Lower leg skin (tissue), 4 donors: ENCODE data around the gene PML. TPM values are rescaled to one million over a fixed set of nuclear protein-coding genes. Genes with fewer than 3 reads are reported as not detected.
A peak's percentile ranks its signal among the peaks of the same experiment; 100 is the strongest.

ENCODE experiments used
- DNase-seq, 2 donors: peaks; one replicate each; pipeline ENCODE4 v3.0.0-alpha.2; 2019; ENCODE audit warnings: low spot score in 2 of 2
- H3K4me3 ChIP-seq: fragments of 200-600 bp; sonication (generic); 2 replicates; pipeline ENCODE4 v1.5.1; 2017; ENCODE audit warnings: mild to moderate bottlenecking, low read depth; ENCODE audit not compliant: poor library complexity, severe bottlenecking
- CTCF ChIP-seq, 3 donors: fragments of 450-650 bp; IDR thresholded peaks; one replicate each; pipeline ENCODE4 v1.5.1; 2016; ENCODE audit warnings: antibody characterized with exemption in 3 of 3, mild to moderate bottlenecking in 3 of 3, moderate library complexity in 2 of 3
- POLR2A ChIP-seq, 2 donors: fragments of 450-650 bp; IDR thresholded peaks; one replicate each; pipeline ENCODE4 v1.6.1; 2016 to 2017; ENCODE audit warnings: antibody characterized with exemption in 2 of 2, mild to moderate bottlenecking in 1 of 2, moderate library complexity in 1 of 2
- WGBS, 2 donors: methylation state at CpG; one replicate each; pipeline ENCODE4 v1.1.5; 2018; 5-methylcytosine and 5-hydroxymethylcytosine counted together
- intact Hi-C: fragments of 100-400 bp; cut with DNase I; formaldehyde crosslinking; loops from one replicate; pipeline ENCODE4 v1.15.0; 2023; ENCODE audit warnings: low total_unique reads
- total RNA-seq, 4 donors: library from RNA; depleted of rRNA; stranded (reverse); fragments of >200 nt; gene quantifications; one replicate each; pipeline ENCODE4 v1.1.0, GENCODE V29; 2016

The PML gene
- total RNA-seq, 4 donors from 2014 or later: 48.5 to 73.7 (median 60.3) TPM

DNA sequence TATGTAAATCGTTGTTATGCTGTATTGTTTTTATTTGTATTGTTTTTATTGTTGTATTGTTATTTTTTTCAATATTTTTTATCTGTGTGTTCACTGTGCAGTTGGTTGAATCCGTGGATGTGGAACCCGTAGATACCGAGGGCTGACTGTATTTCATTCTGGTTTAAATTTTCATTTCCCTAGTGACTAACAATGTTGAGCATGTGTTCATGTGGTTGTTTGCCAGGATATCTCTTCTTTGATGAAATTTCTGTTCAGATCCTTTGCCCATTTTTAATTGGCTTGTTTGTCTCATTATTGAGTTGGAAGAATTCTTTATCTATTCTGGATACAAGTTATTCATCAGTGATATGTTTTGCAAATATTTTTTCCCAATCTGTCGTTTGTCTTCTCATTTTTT is 32.1 kb upstream of the PML start:
- peak in 1 of 2 donors; percentile 13 for DNase-seq
- no peak for TF ChIP-seq POLR2A (IDR thresholded peaks at IDR 0.05)
- WGBS, 2 donors: 70% methylated on average over 5 of the region's 5 CpGs
- intact Hi-C loops: loop anchor here (10.0 kb wide), 1 partner anchor 362 kb away; no protein-coding TSS in a partner anchor
- no peak overlapping the region for H3K4me3 ChIP-seq

DNA sequence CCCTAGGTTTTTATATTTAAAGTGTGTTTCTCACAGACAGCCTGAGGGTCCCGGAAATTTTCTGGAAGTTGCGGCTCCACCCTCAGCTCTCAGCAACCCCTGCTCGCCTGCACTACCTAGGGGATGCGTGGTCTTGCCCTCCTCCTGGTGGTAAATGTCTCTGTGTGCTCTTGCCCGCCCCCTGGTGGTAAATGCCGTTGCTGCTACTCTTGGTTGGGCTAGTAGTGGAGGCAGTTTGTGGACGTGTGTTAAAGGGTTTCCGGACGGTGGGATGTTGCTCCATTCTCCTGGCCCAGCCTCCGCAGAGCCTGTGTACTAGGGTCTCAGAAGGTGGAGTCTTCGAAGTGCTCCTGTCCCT is 29.8 kb upstream of the PML start:
- TF ChIP-seq POLR2A (IDR thresholded peaks at IDR 0.05) (no peak), CTCF (IDR thresholded peaks at IDR 0.05) (peak in 1 of 3 donors; percentile 66)
- no peak overlapping the region for H3K4me3 ChIP-seq
- DNase-seq: peak; percentile 83 to 97
- WGBS, 2 donors: 5 to 6% methylated on average over 10 to 11 of the region's 11 CpGs
- intact Hi-C loops: loop anchor here (5.0 to 10.0 kb wide), 2 partner anchors 83 to 360 kb away; no protein-coding TSS in a partner anchor

DNA sequence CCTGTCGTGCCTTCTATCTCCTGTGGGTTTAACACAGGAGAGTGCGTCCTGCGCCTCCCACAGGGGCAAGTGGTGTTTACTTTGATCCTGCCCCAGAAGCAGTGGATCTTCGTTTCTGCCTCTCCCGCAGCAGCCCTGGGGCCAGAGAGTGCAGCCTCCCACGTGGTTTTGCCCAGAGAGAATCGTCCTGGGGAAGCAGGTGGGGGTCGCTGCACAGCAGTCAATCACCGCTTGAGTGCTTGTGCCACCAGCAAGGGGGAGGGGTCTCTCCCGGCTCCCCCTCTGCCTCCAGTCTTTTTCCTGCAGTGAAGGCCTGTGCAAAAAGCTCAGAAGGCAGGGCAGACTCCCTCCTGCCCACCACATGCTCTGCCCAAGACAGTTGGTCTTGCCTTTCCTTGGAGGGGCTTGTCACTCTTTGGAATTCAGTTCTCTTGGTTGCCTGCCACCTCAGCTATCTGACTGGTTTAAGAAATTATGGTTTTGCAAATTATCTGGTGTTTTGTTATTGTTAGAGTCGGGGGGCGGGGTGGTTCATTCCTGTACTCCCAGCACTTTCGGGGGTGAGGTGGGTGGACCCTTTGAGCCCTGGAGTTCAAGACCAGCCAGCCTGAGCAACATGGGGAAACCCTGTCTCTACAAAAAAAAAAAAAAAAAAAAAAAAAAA is 29.3 kb upstream of the PML start:
- H3K4me3 ChIP-seq: no peak overlapping the region

GRCh38 chr15:73965758-73966113 is 28.8 kb upstream of the PML start:
- DNase-seq: no peak
- intact Hi-C loops: loop anchor here (5.0 to 10.0 kb wide), 2 partner anchors 82 to 359 kb away; no protein-coding TSS in a partner anchor
- TF ChIP-seq CTCF (IDR thresholded peaks at IDR 0.05) (no peak), POLR2A (IDR thresholded peaks at IDR 0.05) (no peak)
- 37 to 40% methylated on average over 2 of the region's 2 CpGs for WGBS, 2 donors
- no peak overlapping the region for H3K4me3 ChIP-seq

More for the DNA sequence above, 29.3 kb upstream of the PML start:
- no peak for TF ChIP-seq CTCF (IDR thresholded peaks at IDR 0.05)
- TF ChIP-seq POLR2A (IDR thresholded peaks at IDR 0.05): no peak
- WGBS, 2 donors: 25 to 30% methylated on average over 8 to 13 of the region's 13 CpGs
- DNase-seq: peak in 1 of 2 donors; percentile 79
- intact Hi-C loops: loop anchor here (5.0 to 10.0 kb wide), 2 partner anchors 82 to 360 kb away; no protein-coding TSS in a partner anchor

DNA sequence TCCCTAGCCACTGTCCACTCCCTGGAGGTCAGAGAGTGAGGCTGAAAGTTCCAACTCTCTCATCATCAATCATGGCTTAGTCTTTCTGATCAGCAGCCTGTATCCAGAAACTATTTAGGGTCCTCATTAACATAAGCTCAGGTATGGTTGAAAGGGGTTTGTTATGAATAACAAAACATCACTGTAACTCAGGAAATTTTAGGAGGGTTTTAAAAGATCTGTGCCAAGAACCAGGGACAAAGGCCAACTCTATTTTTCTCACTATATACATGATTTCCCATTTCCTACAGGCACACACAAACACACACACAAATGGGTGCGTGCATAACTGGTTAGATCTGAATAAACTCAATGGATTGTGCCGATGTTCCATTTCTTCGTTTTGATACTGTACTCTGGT is 26.1 kb upstream of the PML start:
- 74 to 98% methylated on average over 3 of the region's 3 CpGs for WGBS, 2 donors
- no peak for TF ChIP-seq CTCF (IDR thresholded peaks at IDR 0.05)
- no peak overlapping the region for H3K4me3 ChIP-seq
- no peak for DNase-seq
- intact Hi-C loops: loop anchor here (5.0 to 10.0 kb wide), 2 partner anchors 79 to 356 kb away; no protein-coding TSS in a partner anchor

DNA sequence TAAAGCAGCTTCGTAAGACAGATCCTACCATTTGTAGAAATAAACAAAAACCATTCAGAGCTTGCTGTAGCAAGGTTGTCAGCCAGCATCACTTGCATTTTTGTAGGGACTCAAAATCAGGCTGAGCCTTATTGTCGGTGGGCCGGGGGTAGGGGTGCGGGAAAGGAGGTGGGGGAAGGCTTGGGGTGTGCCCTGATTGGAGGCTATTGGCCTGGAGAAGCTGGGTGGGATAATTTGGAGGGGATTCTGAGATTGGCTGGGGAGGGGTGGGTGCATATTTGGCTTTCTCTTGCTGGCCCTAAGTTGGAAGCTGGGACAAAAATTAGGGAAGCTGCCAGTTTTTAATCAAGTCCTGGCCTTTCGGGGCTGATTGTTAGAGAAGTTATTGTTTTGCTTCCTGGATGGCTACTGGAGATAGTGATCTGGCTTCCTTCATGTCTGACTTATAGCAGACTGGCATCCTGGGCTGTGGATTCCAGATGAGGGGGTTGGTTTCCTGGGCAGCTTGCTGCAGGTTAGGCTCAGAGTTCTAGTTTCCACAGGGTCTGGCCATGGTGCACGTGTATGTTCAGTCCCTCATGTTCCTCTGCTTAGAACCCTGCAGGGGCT is 25.3 kb upstream of the PML start:
- WGBS, 2 donors: 73 to 81% methylated on average over 6 of the region's 6 CpGs
- peak in 1 of 2 donors; percentile 65 for DNase-seq
- intact Hi-C loops: loop anchor here (5.0 to 10.0 kb wide), 2 partner anchors 78 to 356 kb away; no protein-coding TSS in a partner anchor
- no peak overlapping the region for H3K4me3 ChIP-seq
- TF ChIP-seq POLR2A (IDR thresholded peaks at IDR 0.05): no peak
- no peak for TF ChIP-seq CTCF (IDR thresholded peaks at IDR 0.05)
